HG02840 (cell line): ENCODE measurements around the gene KIAA0040.

Experiments used
- ATAC-seq: cut with Tn5 transposase; IDR thresholded peaks from one replicate; pipeline ENCODE4 v1.9.1; 2021; ENCODE audit warnings: mild to moderate bottlenecking, moderate library complexity, moderate number of reproducible peaks; ENCODE audit not compliant: unreplicated experiment, low FRiP score

Gene KIAA0040

DNA sequence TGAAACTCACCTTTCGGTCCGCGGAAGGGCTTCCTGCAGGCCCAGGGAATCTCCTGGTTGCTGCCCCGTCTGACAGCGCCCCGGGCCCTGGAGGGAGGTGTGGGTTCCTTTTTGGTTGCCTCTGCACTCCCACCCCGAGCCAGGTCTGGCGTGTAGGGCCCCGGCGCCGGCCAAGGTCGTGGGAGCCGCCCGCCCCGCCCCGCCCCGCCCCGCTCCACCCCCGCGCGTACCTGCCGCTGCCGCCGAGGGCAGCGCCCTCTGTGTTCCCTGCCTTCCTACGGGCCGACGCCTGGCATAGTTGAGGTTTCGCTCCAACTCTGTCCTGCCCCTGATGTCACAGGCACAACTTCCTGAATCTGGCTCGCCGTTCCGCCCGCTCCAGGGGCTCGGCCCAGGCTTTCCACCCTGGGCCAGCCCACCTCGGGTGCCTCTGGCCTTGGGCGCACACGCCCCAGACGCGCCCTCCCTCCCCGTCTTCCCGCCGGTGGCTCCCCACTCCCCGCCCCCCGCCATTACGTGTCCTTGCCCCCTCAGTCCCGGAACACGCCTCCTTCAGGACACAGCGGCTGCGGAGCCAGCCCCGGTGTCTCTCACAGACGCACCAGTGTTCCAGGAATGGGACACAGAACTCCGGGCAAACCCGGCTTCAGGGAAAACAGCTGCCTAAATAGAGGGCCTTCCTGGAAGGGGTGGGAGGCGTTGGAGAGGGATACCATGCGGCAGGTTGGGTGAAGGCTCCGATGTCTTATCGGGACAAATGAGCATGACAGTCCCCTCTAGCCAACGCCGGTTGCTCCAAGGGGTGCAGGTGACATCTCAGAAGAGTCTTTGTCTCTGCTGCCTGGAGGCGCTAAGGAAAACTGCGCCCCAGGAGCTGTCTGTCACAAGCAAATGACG, at the start of gene KIAA0040:
KIAA0040 (minus strand) TSS at position 147 of the 897 bp plus-strand sequence. CDS start 31,763 bp downstream, outside the sequence.
- peak; percentile 51 for ATAC-seq

DNA sequence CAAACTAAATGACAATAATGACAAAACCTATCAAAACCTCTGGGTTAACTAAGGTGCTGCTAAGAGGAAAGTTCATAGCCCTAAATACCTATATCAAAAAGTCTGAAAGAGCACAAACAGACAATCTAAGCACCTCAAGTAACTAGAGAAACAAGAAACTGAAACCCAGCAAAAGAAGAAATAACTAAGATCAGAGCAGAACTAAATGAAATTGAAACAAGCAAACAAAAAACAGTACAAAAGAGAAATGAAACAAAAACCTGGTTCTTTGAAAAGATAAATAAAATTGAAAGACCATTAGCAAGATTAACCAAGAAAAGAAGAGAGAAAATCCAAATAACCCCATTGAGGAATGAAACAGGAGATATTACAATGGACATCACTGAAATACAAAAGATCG, 44.8 kb upstream of the KIAA0040 start:
- ATAC-seq = peak; percentile 58

DNA sequence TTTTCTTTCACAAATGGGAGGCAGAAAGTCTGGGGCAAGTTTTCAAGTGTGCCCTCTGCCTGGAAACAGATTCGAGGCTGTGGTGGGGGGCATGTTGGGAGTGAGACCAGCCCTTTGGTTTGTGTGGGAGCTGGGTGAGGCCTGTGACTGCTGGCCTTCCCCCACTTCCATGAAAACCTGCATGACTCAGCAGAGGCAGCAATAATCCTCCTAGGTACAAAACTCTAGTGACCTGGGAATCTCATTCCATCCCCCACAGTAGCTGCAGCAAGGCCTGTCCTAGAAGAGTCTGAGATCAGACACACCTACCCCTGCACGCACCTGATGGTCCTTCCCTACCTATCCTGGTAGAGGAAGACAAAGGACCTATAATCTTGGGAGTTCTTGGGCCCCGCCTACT, 42.1 kb upstream of the KIAA0040 start:
- ATAC-seq = no peak

DNA sequence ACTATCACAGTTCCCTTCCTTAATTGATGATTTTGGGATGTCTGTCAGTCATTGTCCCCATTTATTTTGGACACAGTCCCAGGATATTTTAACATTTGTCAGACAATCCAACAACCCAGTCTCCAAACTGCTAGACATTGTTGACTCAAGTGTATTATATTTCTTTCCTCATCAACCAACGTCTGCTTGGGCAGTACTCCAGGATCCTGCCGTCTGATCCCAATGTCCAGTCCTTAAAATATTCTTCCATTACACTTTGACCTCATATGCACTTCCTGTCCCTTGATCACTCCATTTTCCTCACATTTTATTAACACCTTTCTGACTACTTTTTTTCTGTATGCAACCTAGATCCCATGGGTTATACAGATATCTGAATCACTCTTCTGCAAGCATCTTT, 39.8 kb upstream of the KIAA0040 start:
- ATAC-seq = no peak

DNA sequence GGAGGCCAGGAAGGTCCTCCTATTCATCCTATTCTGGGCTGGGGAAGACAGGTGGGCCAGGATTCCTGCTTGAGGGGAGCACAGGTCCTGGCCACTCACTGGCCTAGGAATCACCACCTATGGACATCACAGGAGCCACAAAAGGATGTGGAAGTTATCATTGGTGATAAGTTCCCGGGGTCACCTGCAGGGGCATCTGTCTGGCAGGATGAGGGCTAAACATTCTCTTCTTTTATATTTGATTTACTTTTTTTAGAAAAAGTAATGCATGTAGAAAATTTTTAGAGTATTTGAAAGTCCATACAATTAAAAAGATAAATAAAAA, 33.2 kb upstream of the KIAA0040 start:
- peak; percentile 6 for ATAC-seq

DNA sequence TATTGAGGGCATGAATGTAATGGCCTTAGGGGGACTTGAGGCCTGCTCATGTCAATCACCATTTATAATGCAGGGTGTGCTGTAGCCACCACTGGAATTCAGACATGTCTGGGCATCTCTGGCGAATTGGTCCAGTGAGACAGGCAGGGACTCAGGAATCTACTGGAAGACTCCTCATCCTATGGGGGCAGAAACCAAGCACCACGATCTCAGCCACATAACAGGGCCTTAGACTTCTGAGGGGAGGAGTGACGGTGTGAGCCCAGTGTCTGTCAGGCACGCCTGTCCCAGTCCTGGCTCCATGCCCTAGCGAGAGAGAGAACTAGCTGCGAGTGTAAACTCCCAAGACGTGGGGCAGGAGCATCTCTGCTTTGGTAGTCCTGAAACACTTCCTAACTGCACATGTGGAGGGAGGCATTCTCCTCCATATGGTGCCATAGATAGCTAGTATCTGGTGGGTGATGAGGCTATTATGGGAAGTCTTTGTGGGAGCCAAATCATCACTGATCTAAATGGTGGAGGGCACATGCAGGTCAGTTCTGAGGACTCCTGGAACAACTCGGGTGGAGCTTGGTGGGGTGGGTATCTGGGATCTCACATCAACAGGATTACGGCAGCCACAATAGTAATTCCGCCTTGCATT, 29.8 kb upstream of the KIAA0040 start:
- ATAC-seq = no peak

DNA sequence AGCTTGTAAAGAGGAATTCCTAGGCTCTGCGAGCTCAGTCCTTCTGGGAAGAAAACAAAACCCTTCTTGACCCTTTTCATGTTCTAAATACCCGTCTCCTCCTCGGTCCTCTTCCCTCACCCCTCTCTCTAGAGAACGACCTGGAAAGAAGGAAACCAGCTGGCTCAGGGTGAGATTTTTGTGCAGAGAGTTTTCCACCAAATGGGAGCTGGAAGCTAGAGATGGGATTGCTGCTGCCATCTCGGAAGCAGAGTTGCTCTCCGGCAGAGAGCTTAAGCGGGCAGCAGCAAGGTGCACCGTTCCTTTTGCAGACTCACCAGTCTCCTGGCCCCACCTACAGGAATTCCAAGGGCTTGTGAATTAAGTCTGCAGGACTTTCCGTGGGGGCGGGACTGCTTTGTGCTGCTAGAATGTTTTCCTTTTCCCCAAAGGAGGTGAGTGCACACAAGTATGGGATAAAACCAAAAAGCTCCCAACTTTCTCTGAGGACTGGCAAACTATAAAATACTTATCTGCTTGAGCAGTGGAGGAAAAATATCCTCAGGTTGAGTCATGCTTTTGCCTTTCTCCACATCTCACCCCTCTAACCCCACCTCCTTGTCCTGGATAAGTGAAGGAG, 29.1 kb upstream of the KIAA0040 start:
- no peak for ATAC-seq

DNA sequence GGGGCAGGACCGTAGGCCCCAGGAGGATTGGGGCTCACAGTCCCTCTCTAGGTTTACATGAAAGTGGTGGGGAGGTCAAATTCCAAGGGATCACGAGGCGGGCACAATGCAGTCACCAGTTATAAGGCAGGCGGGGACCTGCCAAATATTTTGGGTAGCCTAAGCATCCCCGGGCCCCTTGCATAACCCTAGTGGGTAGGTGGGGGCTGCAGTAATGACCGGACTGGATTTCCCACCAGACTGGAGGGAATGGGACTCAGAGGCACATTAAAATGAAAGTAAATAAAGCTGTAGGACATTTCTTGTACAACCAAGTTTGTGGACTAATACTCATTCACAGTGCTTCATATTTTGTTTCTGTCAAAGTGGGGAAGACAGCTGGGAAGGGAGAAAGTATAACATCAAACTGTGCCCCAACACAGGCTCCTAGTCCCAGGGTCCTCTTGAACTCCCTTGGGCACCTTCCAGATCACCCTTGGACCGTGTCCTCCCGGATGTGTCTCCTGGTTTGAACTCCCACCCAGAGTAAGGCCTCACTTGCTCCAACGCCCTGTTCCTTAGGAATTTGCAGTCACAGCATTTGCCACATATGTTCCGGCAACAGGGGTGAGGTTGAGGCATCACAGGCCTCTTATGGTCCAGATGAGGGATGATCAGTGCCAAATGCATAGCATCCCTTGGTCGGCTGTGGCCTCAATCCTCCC, 28.4 kb upstream of the KIAA0040 start:
- no peak for ATAC-seq

DNA sequence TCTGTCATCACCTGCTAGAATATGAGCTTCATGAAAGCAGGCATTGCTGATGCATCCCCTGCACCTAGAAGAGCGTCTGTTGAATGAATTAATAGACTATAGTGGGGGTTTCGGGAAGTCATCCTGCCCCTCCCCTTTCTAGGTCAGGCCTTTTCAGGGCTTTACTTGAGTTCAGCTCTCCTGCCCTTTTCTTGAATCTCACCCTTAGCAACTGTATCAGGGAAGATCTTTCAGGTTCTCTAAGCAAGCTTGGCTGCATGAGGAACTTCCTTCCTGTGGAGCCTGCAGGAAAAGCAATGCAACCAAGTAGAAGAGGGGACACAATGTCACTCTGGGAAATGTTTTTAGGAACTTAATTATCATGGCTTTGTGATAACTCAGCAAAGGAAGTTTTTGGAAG, 27.2 kb upstream of the KIAA0040 start:
- no peak for ATAC-seq

DNA sequence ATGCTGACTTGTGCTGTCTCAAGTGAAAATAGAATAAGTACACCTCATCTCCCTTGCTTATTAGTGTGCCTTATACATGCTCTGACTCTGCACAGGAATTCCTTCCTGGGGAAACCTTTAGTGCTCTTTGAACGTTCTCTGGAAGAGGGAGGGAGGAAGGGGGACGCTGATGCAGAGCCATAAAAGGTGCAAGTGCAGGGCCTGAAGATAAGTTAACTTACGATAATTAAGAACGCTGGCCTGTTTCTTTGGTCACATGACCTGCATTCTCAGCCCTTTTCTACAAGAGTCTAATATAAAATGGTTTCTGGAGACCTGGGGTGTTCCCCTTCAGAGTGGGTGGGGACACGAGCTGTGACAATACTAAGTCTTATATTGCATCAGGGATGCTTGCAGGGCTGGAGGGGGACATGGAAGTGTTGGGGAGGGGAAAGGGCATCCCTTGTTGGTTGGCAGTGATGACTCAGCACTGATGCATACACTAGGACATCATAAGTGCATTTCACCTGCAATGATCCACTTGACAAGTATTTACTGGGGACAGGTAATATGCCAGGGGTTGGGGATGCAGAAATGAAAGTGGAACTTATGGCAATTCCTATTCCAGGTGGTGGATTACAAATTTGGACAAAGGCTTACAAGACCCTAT, 26.3 kb upstream of the KIAA0040 start:
- no peak for ATAC-seq

DNA sequence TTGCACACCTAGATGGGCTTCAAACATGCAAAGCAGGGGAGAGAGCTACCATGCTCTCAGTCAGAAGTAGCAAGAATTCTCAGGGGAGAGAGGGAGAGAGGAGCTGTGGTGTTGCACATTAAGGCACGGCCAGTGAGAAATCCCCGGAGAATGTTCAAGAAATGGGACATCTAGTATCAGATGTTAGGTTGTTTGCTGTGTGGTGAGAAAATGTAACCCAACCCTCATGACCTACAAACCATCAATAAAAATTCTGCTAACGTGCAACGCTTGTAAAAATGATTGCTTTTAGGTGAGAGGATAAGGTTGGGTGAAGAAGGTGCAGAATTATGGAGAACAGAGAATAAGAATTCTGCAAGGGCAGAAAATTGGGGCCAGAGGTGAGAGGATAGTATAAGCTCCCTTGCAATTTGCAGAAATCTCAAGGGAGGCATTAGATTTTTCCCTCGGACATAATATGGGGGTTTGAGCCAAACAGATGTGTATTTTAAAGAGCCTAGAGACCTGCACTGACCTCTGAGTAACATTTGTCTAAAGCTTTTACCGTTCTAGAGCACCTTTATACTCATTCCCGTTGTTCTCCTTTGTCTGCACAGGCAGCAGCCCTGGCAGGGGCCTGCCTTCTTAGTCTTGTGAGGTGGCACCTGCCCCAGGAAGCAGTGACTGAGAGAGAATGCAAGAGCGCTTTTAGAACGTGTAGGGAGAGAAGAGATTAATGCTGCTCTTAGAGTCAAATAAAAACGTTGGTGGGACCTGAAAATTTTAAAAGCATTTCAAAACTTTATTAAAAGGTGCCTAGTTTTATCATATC, 25.4 kb upstream of the KIAA0040 start:
- no peak for ATAC-seq

DNA sequence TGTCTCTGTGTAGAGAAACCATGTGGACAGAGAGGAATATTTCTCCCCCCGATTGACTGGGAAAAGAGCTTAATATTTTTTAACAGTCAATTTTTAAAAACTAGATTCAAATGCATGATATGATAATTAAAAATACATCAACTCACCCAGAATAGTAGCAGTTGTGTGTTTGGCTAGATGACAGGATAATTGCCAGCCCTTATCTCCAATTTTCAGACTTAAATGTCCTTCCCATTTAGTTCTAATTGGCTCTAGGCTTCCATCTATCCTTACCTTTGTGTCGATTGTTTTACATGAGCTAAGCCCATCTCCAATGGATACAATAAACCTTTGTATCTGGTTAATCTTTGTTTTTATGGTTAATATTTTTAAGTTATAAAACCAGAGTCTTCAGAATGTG, 23.9 kb upstream of the KIAA0040 start:
- no peak for ATAC-seq

DNA sequence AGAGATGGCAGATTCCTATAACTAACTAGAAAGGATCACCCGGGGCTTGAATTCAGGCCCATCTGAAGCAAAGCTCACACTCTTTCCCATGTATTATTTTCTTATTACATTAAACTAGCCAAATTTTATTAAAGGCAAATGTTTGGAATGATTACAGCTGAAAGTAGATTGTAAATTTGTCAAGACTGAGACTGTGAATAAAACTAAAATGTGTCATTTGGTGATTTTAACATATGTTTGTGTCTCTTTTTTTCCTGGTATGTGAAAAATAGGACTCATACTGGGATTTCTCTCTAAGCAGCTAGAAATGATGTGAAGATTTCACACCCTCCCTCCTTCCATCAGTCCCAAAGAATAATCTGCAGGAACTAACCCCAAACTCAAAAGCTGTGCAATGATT, 19.1 kb upstream of the KIAA0040 start:
- ATAC-seq = no peak

DNA sequence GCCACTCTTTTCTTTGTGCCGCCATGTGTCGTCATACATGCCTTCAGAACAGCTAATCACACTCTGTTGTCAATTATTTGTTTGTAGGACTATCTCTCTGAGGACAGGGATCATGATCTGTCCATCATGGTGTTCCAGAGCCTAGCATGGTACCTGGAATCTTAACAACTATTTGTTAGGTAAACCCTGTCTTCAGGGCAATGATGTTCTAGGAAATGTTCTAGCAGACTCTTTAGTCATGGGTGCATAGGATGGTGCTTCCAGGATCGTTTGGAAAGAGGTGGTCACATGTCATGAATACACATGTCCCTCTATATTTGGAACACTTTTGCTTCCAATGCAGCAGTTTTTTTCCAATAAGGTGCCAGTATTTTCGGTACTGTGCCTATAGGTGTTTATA, 18.2 kb upstream of the KIAA0040 start:
- ATAC-seq = no peak

DNA sequence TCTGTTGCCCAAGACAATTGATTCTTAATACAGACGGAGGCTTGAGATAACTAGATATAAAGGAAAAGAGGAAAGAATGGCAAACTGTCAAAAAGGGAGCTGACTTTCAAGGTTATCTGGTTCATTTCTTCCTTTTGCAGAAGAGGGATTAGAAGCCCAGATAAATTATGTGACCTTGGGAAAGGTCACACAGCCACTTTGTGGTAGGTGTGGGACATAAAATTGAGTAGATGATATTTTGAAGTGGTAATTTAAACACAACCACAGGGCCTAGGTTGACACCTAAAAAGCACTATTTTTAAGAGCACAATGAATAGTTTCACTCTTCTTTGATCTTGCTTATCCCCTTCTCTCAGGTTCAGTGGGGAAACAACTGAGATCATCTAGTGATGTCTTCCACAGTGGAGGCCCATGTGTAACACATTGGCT, 16.9 kb upstream of the KIAA0040 start:
- ATAC-seq = peak; percentile 38

DNA sequence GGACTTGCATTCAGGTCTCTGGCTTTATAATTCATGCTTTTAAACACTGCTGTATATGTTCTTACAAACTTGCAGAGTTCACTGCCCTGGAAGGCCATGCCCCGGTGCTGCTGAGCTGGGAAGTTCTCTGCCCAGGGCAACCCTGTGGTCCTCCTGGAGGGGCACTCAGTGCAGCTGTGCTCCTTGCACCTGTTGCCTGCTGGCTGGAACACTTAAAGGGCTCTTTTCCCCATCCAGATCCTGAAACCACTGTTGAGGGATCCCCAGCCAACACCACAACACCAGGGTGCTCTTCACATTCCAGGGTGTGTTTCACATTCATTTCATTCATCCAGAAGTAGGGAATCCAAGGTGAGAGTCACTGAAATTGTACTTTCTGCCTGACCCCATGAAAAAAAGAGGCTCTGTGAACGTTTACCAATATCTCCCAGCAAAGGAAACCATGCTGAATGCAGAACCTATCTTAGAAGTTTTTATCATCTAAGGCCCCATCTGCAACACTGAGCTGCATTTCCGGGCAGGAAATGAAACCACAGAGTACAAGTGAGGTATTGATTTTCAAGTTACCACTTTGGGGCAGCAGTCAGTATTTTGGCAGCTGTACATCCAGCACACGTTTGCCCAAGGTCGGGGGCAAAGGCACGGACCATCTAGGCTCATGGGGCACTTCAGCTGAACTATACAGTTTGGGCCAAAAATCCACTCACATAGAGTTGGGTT, 16.4 kb upstream of the KIAA0040 start:
- peak; percentile 76 for ATAC-seq

DNA sequence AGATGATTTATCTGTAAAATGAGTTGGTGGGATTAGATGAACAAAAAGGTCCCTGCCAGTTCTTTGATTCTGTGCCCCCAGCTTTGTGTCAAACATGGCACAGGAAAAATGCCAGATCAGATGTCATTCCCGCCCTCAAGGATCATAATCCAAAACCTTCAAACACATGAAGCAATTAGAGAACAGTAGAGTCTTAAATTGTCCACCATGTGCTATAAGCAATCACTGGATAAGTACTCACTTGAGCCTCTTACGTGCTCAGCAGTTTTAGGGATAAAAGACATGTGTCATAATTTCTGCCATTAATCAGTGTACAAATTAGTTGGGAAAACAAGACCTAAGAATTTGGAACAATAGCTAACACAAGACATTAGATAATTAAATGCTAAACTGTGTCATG, 15.4 kb upstream of the KIAA0040 start:
- no peak for ATAC-seq

DNA sequence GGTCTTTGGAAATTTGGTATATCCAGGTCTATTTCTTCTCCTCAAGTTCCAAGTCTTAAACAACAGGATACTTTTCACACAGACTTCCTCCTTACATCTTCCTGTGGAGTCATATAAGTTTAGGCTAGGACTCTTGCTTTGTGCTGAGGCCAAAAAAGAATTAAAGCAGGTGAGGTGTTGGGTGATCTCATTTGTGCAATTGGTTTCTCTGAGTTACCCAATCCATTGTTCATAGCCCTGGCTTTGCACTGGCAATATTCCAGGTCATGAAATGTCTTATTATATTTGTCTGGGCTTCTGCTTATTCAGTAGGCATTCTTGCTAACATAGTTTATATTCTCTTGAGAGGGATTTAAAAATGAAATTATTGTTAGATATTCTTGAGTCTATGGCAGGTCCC, 14.1 kb upstream of the KIAA0040 start:
- no peak for ATAC-seq

DNA sequence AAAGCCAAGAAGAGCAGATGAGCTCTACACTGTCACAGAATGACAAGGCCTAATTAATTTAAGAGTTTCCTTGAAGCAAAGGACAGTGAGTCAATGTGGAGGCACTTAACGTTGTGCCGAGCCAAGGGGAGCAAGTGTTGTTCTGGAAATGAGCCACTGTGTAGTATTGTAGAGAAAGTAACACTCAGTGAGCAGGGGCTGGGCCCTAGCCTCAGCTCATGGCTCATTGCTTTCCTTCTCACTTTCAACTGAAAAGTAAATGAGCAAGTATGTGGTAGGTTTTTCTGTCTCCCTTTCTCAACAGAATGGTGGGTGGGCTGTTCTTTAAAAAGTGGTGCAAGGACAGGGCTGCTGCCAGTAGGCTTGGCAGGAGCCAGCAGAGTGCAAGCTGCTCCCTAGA, 11.8 kb upstream of the KIAA0040 start:
- ATAC-seq = peak; percentile 62
